Measurements from ENCODE around the gene FHAD1.

FHAD1 gene

GRCh38 chr1:15380601-15381508, 133.8 kb downstream of the FHAD1 start (continued):
- TF ChIP-seq, protein P1, sequence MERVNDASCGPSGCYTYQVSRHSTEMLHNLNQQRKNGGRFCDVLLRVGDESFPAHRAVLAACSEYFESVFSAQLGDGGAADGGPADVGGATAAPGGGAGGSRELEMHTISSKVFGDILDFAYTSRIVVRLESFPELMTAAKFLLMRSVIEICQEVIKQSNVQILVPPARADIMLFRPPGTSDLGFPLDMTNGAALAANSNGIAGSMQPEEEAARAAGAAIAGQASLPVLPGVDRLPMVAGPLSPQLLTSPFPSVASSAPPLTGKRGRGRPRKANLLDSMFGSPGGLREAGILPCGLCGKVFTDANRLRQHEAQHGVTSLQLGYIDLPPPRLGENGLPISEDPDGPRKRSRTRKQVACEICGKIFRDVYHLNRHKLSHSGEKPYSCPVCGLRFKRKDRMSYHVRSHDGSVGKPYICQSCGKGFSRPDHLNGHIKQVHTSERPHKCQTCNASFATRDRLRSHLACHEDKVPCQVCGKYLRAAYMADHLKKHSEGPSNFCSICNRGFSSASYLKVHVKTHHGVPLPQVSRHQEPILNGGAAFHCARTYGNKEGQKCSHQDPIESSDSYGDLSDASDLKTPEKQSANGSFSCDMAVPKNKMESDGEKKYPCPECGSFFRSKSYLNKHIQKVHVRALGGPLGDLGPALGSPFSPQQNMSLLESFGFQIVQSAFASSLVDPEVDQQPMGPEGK (CRISPR knock-in tag; IDR thresholded peaks at IDR 0.05; ENCODE audit: borderline replicate concordance): no peak
- TF ChIP-seq ZFP30 (CRISPR knock-in tag; IDR thresholded peaks at IDR 0.05) (no peak), ZC3H10 (CRISPR knock-in tag; IDR thresholded peaks at IDR 0.05) (no peak), ZFP3 (CRISPR knock-in tag; IDR thresholded peaks at IDR 0.05) (no peak), POU6F1 (CRISPR knock-in tag; IDR thresholded peaks at IDR 0.05; ENCODE audit: borderline replicate concordance, low read depth) (no peak), PPARA (CRISPR knock-in tag; IDR thresholded peaks at IDR 0.05; ENCODE audit: borderline replicate concordance) (no peak), ISL1 (CRISPR knock-in tag; IDR thresholded peaks at IDR 0.05) (no peak)
- TF ChIP-seq, protein P2, sequence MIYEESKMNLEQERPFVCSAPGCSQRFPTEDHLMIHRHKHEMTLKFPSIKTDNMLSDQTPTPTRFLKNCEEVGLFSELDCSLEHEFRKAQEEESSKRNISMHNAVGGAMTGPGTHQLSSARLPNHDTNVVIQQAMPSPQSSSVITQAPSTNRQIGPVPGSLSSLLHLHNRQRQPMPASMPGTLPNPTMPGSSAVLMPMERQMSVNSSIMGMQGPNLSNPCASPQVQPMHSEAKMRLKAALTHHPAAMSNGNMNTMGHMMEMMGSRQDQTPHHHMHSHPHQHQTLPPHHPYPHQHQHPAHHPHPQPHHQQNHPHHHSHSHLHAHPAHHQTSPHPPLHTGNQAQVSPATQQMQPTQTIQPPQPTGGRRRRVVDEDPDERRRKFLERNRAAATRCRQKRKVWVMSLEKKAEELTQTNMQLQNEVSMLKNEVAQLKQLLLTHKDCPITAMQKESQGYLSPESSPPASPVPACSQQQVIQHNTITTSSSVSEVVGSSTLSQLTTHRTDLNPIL (CRISPR knock-in tag; IDR thresholded peaks at IDR 0.05; ENCODE audit: low read depth): no peak

DNA sequence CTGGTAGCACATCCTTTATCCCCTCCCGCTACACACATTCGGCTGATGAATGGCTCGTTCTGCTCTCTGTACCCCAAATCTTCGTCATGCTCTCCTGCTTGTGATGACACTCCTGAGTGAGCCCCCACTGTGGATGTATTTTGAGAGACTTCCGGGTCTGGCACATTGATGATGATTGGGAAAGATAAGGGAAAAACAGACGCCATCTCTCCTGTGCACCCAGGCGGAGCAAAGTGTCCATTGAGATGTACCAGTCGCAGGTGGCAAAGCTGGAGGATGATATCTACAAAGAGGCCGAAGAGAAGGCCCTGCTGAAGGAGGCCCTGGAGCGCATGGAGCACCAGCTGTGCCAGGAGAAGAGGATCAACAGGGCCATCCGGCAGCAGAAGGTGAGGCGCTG, 134.8 kb downstream of the FHAD1 start:
- TF ChIP-seq TCF4 (CRISPR knock-in tag; IDR thresholded peaks at IDR 0.05; ENCODE audit: borderline replicate concordance) (no peak), ISL1 (CRISPR knock-in tag; IDR thresholded peaks at IDR 0.05) (no peak), TOX (CRISPR knock-in tag; IDR thresholded peaks at IDR 0.05; ENCODE audit: borderline replicate concordance) (no peak), CSRNP3 (CRISPR knock-in tag; IDR thresholded peaks at IDR 0.05) (no peak), ZNF565 (CRISPR knock-in tag; conservative IDR thresholded peaks at IDR 0.05; ENCODE audit: low read depth) (no peak), POU6F1 (CRISPR knock-in tag; IDR thresholded peaks at IDR 0.05; ENCODE audit: borderline replicate concordance, low read depth) (no peak), ZC3H10 (CRISPR knock-in tag; IDR thresholded peaks at IDR 0.05) (no peak), PPARA (CRISPR knock-in tag; IDR thresholded peaks at IDR 0.05; ENCODE audit: borderline replicate concordance) (no peak), ESRRG (CRISPR knock-in tag; IDR thresholded peaks at IDR 0.05) (no peak), RARB (CRISPR knock-in tag; IDR thresholded peaks at IDR 0.05) (no peak), CSDC2 (CRISPR knock-in tag; IDR thresholded peaks at IDR 0.05) (no peak), BACH2 (CRISPR knock-in tag; IDR thresholded peaks at IDR 0.05; ENCODE audit: borderline replicate concordance) (no peak), GLIS3 (CRISPR knock-in tag; IDR thresholded peaks at IDR 0.05) (no peak), ARNTL (CRISPR knock-in tag; IDR thresholded peaks at IDR 0.05; ENCODE audit: borderline replicate concordance, low read depth) (no peak), ZNF70 (CRISPR knock-in tag; IDR thresholded peaks at IDR 0.05) (no peak), SNAI2 (CRISPR knock-in tag; IDR thresholded peaks at IDR 0.05) (no peak), ZFP30 (CRISPR knock-in tag; IDR thresholded peaks at IDR 0.05) (no peak)
- TF ChIP-seq, protein P1 (CRISPR knock-in tag; IDR thresholded peaks at IDR 0.05; ENCODE audit: borderline replicate concordance): no peak
- TF ChIP-seq, protein P3, sequence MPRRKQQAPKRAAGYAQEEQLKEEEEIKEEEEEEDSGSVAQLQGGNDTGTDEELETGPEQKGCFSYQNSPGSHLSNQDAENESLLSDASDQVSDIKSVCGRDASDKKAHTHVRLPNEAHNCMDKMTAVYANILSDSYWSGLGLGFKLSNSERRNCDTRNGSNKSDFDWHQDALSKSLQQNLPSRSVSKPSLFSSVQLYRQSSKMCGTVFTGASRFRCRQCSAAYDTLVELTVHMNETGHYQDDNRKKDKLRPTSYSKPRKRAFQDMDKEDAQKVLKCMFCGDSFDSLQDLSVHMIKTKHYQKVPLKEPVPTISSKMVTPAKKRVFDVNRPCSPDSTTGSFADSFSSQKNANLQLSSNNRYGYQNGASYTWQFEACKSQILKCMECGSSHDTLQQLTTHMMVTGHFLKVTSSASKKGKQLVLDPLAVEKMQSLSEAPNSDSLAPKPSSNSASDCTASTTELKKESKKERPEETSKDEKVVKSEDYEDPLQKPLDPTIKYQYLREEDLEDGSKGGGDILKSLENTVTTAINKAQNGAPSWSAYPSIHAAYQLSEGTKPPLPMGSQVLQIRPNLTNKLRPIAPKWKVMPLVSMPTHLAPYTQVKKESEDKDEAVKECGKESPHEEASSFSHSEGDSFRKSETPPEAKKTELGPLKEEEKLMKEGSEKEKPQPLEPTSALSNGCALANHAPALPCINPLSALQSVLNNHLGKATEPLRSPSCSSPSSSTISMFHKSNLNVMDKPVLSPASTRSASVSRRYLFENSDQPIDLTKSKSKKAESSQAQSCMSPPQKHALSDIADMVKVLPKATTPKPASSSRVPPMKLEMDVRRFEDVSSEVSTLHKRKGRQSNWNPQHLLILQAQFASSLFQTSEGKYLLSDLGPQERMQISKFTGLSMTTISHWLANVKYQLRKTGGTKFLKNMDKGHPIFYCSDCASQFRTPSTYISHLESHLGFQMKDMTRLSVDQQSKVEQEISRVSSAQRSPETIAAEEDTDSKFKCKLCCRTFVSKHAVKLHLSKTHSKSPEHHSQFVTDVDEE (CRISPR knock-in tag; IDR thresholded peaks at IDR 0.05): no peak
- ATAC-seq: no peak

All from SK-N-SH treated with all-trans-retinoic acid at 6 μM for 48 hours (cell line).